IMR-90 (cell line): Measurements from ENCODE around the gene MBD3L4.
A peak's percentile ranks its signal among the peaks of the same experiment; 100 is the strongest.
"Not testable (repeated sequence)": the region's sequence is repeated elsewhere in the genome, so short reads cannot be mapped to it uniquely, and the experiment has no call there.

Source experiments
- FOS ChIP-seq: fragments of 150-350 bp; IDR thresholded peaks from 2 replicates; pipeline ENCODE4 v1.6.1; 2016; ENCODE audit warnings: low read depth, low read length
- MAFK ChIP-seq: IDR thresholded peaks from 2 replicates; pipeline ENCODE4 v1.6.1; 2012; ENCODE audit warnings: low read depth, low read length, improper control_type of control experiment
- POLR2A ChIP-seq: IDR thresholded peaks from 2 replicates; pipeline ENCODE4 v1.6.1; 2012; ENCODE audit warnings: mild to moderate bottlenecking, low read depth, low read length
- SMC3 ChIP-seq: fragments of 150-350 bp; IDR thresholded peaks from 2 replicates; pipeline ENCODE4 v1.6.1; 2016; ENCODE audit warnings: low read depth, mild to moderate bottlenecking, antibody characterized with exemption, low read length, moderate library complexity
- TF ChIP-seq, protein P1 (sequence below): conservative IDR thresholded peaks from 2 replicates; pipeline ENCODE4 v1.5.1; 2012; ENCODE audit warnings: mild to moderate bottlenecking, low read depth, low read length, improper control_type of control experiment

DNA sequence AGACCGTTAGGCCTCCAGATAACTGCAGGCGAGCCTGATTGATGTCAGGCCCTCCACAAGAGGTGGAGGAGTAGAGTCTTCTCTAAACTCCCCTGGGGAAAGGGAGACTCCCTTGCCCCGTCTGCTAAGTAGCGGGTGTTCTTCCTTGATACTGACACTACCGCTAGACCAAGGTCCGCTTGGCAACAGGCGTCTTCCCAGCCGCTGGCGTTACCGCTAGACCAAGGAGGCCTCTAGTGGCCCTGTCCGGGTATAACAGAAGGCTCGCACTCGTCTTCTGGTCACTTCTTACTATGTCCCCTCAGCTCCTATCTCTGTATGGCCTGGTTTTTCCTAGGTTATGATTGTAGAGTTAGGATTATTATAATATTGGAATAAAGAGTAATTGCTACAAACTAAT is 27.1 kb upstream of the MBD3L4 start:
- TF ChIP-seq SMC3, POLR2A, MAFK, FOS: not testable (repeated sequence)
- TF ChIP-seq, protein P1, sequence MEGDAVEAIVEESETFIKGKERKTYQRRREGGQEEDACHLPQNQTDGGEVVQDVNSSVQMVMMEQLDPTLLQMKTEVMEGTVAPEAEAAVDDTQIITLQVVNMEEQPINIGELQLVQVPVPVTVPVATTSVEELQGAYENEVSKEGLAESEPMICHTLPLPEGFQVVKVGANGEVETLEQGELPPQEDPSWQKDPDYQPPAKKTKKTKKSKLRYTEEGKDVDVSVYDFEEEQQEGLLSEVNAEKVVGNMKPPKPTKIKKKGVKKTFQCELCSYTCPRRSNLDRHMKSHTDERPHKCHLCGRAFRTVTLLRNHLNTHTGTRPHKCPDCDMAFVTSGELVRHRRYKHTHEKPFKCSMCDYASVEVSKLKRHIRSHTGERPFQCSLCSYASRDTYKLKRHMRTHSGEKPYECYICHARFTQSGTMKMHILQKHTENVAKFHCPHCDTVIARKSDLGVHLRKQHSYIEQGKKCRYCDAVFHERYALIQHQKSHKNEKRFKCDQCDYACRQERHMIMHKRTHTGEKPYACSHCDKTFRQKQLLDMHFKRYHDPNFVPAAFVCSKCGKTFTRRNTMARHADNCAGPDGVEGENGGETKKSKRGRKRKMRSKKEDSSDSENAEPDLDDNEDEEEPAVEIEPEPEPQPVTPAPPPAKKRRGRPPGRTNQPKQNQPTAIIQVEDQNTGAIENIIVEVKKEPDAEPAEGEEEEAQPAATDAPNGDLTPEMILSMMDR = peak; percentile 21; the same call in 1 of the 2 replicates
